ENCODE data around the gene WBP4.
"Not testable (repeated sequence)": the region's sequence is repeated elsewhere in the genome, so short reads cannot be mapped to it uniquely, and the experiment has no call there.

WBP4 gene

GRCh38 chr13:41130356-41130755 is 69.0 kb downstream of the WBP4 start:
- Histone ChIP-seq H3K4me2 (ENCODE audit: low read depth, low read length, poor library complexity, severe bottlenecking) (peak overlapping the region; percentile 94), H3K27me3 (ENCODE audit: insufficient read depth, low read length, poor library complexity, severe bottlenecking) (no peaks in the 10 kb centered on the region), H3K4me1 (ENCODE audit: insufficient read depth, low read length, poor library complexity, severe bottlenecking) (peaks cover 44% of the 10 kb centered on the region), H4K20me1 (ENCODE audit: insufficient read depth, low read length, poor library complexity, severe bottlenecking) (peaks cover 18% of the 10 kb centered on the region), H3K9ac (ENCODE audit: low read depth, low read length, poor library complexity, severe bottlenecking) (peak overlapping the region; percentile 84), H3K36me3 (ENCODE audit: insufficient read depth, low read length) (no peaks in the 10 kb centered on the region), H2AFZ (ENCODE audit: low read length) (no peak overlapping the region), H3K9me3 (ENCODE audit: insufficient read depth, low read depth, low read length) (no peaks in the 10 kb centered on the region), H3K79me2 (ENCODE audit: insufficient read depth, low read length) (peaks cover 59% of the 10 kb centered on the region), H3F3A (ENCODE audit: low read depth) (no peaks in the 10 kb centered on the region), H3K4me3 (ENCODE audit: low read length, poor library complexity, severe bottlenecking) (peak overlapping the region; percentile 87), H3K9me2 (replicated peaks; ENCODE audit: low read depth, low read length) (no peaks in the 10 kb centered on the region)
- TF ChIP-seq EZH2phosphoT487 (IDR thresholded peaks at IDR 0.05; ENCODE audit: borderline replicate concordance) (no peak), CTCF (conservative IDR thresholded peaks at IDR 0.05; ENCODE audit: low read length) (no peak)

GRCh38 chr13:41131189-41131588 is 69.9 kb downstream of the WBP4 start:
- Histone ChIP-seq H3K4me1 (ENCODE audit: insufficient read depth, low read length, poor library complexity, severe bottlenecking) (peaks cover 44% of the 10 kb centered on the region), H3K9ac (ENCODE audit: low read depth, low read length, poor library complexity, severe bottlenecking) (peak overlapping the region; percentile 84), H3K4me3 (ENCODE audit: low read length, poor library complexity, severe bottlenecking) (peak overlapping the region; percentile 87), H3K79me2 (ENCODE audit: insufficient read depth, low read length) (peaks cover 59% of the 10 kb centered on the region), H3K4me2 (ENCODE audit: low read depth, low read length, poor library complexity, severe bottlenecking) (peak overlapping the region; percentile 94), H4K20me1 (ENCODE audit: insufficient read depth, low read length, poor library complexity, severe bottlenecking) (peaks cover 18% of the 10 kb centered on the region)
- H3K9me2 ChIP-seq (replicated peaks; ENCODE audit: low read depth, low read length); H2AFZ ChIP-seq (ENCODE audit: low read length); H3K36me3 ChIP-seq (ENCODE audit: insufficient read depth, low read length); H3F3A ChIP-seq (ENCODE audit: low read depth); H3K9me3 ChIP-seq (ENCODE audit: insufficient read depth, low read depth, low read length); H3K27me3 ChIP-seq (ENCODE audit: insufficient read depth, low read length, poor library complexity, severe bottlenecking): not testable (repeated sequence)

DNA sequence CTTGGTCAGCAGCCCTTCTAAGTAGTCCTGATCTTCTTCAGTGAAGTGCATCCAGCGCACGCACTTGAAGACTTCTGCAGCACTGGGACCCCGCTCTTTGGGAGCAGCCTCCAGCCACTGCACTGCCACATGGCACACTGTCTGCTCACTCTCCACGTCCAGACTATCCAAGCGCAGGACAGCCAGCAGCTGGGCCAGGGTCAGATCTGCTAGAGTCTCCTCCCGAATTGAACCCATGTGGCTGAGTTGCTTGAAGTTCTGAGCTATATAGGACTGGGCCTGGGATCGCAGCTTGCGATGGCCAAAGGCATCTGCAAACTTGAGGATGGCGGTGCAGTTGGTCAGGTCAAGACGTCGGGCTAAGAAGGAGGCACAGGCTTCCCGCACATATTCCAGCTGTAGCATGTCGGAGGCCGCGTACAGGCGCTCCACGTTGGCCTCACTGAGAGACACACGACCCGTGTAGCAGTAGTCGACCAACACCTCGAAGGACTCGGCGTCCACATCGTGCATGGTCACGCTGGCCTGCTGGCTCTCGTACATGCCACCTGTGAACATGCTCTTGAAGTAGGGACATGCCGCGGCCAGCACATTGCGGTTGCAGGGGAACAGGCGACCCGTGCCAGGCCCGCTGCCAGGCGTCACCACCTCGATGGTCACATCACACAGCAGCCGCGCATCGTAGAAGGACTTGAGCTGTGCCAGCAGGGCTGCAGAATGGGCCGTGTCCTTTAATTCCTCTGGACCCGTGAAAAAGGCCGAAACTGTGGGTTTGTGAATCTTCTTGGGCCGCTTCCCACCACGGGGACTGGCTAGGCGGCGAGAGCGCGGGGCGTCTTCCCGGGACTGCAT is 70.6 kb downstream of the WBP4 start:
- not testable (repeated sequence) for H3K9me3 ChIP-seq (ENCODE audit: insufficient read depth, low read depth, low read length); H3K36me3 ChIP-seq (ENCODE audit: insufficient read depth, low read length); H3K27me3 ChIP-seq (ENCODE audit: insufficient read depth, low read length, poor library complexity, severe bottlenecking); H3K9me2 ChIP-seq (replicated peaks; ENCODE audit: low read depth, low read length); H3F3A ChIP-seq (ENCODE audit: low read depth)
- peaks cover 18% of the 10 kb centered on the region for H4K20me1 ChIP-seq (ENCODE audit: insufficient read depth, low read length, poor library complexity, severe bottlenecking)
- H3K4me1 ChIP-seq (ENCODE audit: insufficient read depth, low read length, poor library complexity, severe bottlenecking) = peaks cover 44% of the 10 kb centered on the region
- H3K79me2 ChIP-seq (ENCODE audit: insufficient read depth, low read length) = peaks cover 59% of the 10 kb centered on the region
- H3K4me2 ChIP-seq (ENCODE audit: low read depth, low read length, poor library complexity, severe bottlenecking) = peak overlapping the region; percentile 94
- H3K4me3 ChIP-seq (ENCODE audit: low read length, poor library complexity, severe bottlenecking) = peak overlapping the region; percentile 87
- H2AFZ ChIP-seq (ENCODE audit: low read length) = peak overlapping the region; percentile 97
- peak overlapping the region; percentile 84 for H3K9ac ChIP-seq (ENCODE audit: low read depth, low read length, poor library complexity, severe bottlenecking)

DNA sequence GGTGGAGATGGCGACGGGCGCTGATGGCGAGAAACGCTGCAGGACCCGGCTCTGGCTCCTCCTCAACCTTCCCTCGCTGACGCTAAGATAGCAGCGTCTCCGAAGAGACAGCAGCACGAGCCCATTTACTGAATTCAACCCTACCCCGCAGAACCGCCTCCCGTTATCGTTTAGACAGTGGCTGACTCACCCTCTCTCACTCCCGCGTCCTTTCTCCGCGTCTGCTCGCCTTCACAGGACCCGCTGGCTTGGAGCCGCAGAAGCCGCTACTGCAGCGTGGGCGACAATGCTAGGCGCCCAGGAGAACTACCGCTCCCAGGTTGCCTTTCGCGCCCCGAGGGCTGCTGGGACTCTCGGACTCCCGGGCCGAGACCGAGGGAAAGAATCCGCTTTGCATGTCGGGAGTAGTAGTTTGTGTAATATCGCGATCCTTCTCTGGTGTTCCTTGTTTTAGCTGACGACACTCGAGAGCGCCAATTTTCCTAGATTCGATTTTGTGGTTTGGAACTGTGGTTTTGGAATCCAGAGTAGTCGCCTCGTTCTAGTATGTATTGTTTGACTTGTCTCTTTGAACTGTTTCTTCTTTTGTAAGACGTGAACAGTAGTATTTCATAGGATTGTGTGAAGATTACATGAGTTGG is 71.3 kb downstream of the WBP4 start, which contains the start of gene KBTBD6:
Gene KBTBD6 (minus strand): TSS at position 291 of the 641 bp plus-strand sequence. CDS start 291 bp downstream, outside the sequence.
- Histone ChIP-seq H3K9me2 (replicated peaks; ENCODE audit: low read depth, low read length) (no peaks in the 10 kb centered on the region), H3K36me3 (ENCODE audit: insufficient read depth, low read length) (no peaks in the 10 kb centered on the region), H3K79me2 (ENCODE audit: insufficient read depth, low read length) (peaks cover 54% of the 10 kb centered on the region), H3K4me3 (ENCODE audit: low read length, poor library complexity, severe bottlenecking) (peak within 1 kb of the TSS; percentile 87), H3K4me2 (ENCODE audit: low read depth, low read length, poor library complexity, severe bottlenecking) (peak within 1 kb of the TSS; percentile 94), H4K20me1 (ENCODE audit: insufficient read depth, low read length, poor library complexity, severe bottlenecking) (peaks cover 18% of the 10 kb centered on the region), H3K9me3 (ENCODE audit: insufficient read depth, low read depth, low read length) (no peaks in the 10 kb centered on the region), H3F3A (ENCODE audit: low read depth) (no peaks in the 10 kb centered on the region), H3K9ac (ENCODE audit: low read depth, low read length, poor library complexity, severe bottlenecking) (peak within 1 kb of the TSS; percentile 84), H3K4me1 (ENCODE audit: insufficient read depth, low read length, poor library complexity, severe bottlenecking) (peaks cover 42% of the 10 kb centered on the region), H2AFZ (ENCODE audit: low read length) (peak within 1 kb of the TSS; percentile 97), H3K27me3 (ENCODE audit: insufficient read depth, low read length, poor library complexity, severe bottlenecking) (no peaks in the 10 kb centered on the region)
- no peak for TF ChIP-seq CTCF (conservative IDR thresholded peaks at IDR 0.05; ENCODE audit: low read length)
- TF ChIP-seq EZH2phosphoT487 (IDR thresholded peaks at IDR 0.05; ENCODE audit: borderline replicate concordance) = no peak

Data from Loucy (cell line).